Gastrocnemius medialis (tissue), 4 donors: Measurements from ENCODE around the gene MOGAT2. TPM values are rescaled to one million over a fixed set of nuclear protein-coding genes. Genes with fewer than 3 reads are reported as not detected.

ENCODE experiments used
- ATAC-seq, 2 donors: fragments of 150-250 bp; one replicate each; pipeline ENCODE4 v1.9.1; 2016
- DNase-seq, 2 donors: peaks; one replicate each; pipeline ENCODE4 v3.0.0-alpha.2; 2019
- H3K27ac ChIP-seq, 4 donors: fragments of 200-600 bp; sonication (generic); 1 replicate in 1 of 4; 2 replicates in 3 of 4; pipeline ENCODE4 v1.5.1; 2016 to 2018; ENCODE audit warnings: mild to moderate bottlenecking in 2 of 4, moderate library complexity in 1 of 4
- H3K27me3 ChIP-seq, 3 donors: fragments of 200-600 bp; sonication (generic) in 2 of 3; 1 replicate in 1 of 3; 2 replicates in 2 of 3; pipeline versions ENCODE4 v1.5.1 to v1.6.0; 2016 to 2019; ENCODE audit warnings: mild to moderate bottlenecking in 1 of 3, moderate library complexity in 1 of 3
- H3K36me3 ChIP-seq, 2 donors: fragments of 200-600 bp; sonication (generic) in 1 of 2; one replicate each; pipeline ENCODE4 v1.5.1; 2017 to 2018
- H3K4me1 ChIP-seq, 2 donors: fragments of 200-600 bp; sonication (generic) in 1 of 2; one replicate each; pipeline ENCODE4 v1.5.1; 2016 to 2017; ENCODE audit warnings: mild to moderate bottlenecking in 2 of 2
- H3K4me3 ChIP-seq, 4 donors: fragments of 200-600 bp; sonication (generic) in 3 of 4; 1 replicate in 1 of 4; 2 replicates in 3 of 4; pipeline ENCODE4 v1.5.1; 2016 to 2019; ENCODE audit warnings: mild to moderate bottlenecking in 2 of 4
- H3K9me3 ChIP-seq, 3 donors: fragments of 200-600 bp; sonication (generic) in 2 of 3; 1 replicate in 1 of 3; 2 replicates in 2 of 3; pipeline ENCODE4 v1.5.1; 2016 to 2019
- POLR2A ChIP-seq, 2 donors: fragments of 450-650 bp; IDR thresholded peaks; one replicate each; pipeline ENCODE4 v1.6.1; 2017; ENCODE audit warnings: antibody characterized with exemption in 2 of 2, mild to moderate bottlenecking in 2 of 2, moderate library complexity in 2 of 2
- in situ Hi-C, 4 donors: fragments of 200-750 bp; cut with MboI; loops; one replicate each; pipeline versions ENCODE4 v1.15.0 to v1.8.0; 2017; ENCODE audit warnings: low sequenced_read_pairs in 4 of 4
- intact Hi-C: fragments of 100-400 bp; cut with DNase I; formaldehyde crosslinking; loops from one replicate; pipeline ENCODE4 v1.15.1; 2023; ENCODE audit warnings: low total_unique reads
- total RNA-seq, 4 donors: library from RNA; depleted of rRNA; stranded (reverse); fragments of >200 nt; gene quantifications; one replicate each; pipeline versions ENCODE4 v1.1.0 to v1.2.3, GENCODE V29; 2016
- TF ChIP-seq, protein P1 (sequence below), 5 experiments: fragments of 450-650 bp in 3 of 5; fragments of 200-600 bp in 2 of 5; sonication (generic) in 2 of 5; IDR thresholded peaks in 4 of 5; conservative IDR thresholded peaks in 1 of 5; 1 replicate in 4 of 5; 2 replicates in 1 of 5; pipeline ENCODE4 v1.5.1; 2016 to 2019; ENCODE audit warnings: antibody characterized with exemption in 5 of 5, mild to moderate bottlenecking in 3 of 5, moderate library complexity in 3 of 5

The MOGAT2 gene
- total RNA-seq, 4 donors from 2014 or later, result 0.10 to 0.66 (median 0.49) TPM; not detected in 1

DNA sequence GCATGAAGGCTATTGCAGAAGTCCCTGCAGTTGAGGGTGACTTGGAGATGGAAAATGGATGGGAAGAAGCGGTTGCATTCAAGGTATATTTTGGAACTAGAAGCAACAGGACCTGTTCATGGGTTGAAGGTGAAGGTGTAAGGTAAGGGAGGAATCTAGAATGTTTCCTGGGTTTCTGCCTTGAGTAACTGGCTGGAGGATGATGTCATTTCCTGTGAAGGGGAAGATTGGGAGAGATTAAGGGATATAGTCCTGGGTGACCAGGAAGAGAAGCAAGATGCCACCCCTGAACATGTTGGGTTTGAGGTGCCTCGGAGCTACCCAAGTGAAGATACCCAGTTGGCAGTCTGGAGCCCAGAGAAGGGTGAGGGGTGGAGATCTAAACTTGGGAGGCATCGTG lies 12.1 kb upstream of the MOGAT2 start:
- intact Hi-C loops (loop anchor here (5.0 kb wide), 1 partner anchor 162 kb away; no protein-coding TSS in a partner anchor), in situ Hi-C loops (loop anchor here in 1 of 4 donors (10.0 kb wide), 1 partner anchor 161 kb away; no protein-coding TSS in a partner anchor)
- H3K27ac ChIP-seq, result no peak overlapping the region
- H3K27me3 ChIP-seq, result no peaks in the 10 kb centered on the region
- H3K36me3 ChIP-seq, result no peaks in the 10 kb centered on the region
- TF ChIP-seq POLR2A (IDR thresholded peaks at IDR 0.05), result no peak
- TF ChIP-seq, protein P1, sequence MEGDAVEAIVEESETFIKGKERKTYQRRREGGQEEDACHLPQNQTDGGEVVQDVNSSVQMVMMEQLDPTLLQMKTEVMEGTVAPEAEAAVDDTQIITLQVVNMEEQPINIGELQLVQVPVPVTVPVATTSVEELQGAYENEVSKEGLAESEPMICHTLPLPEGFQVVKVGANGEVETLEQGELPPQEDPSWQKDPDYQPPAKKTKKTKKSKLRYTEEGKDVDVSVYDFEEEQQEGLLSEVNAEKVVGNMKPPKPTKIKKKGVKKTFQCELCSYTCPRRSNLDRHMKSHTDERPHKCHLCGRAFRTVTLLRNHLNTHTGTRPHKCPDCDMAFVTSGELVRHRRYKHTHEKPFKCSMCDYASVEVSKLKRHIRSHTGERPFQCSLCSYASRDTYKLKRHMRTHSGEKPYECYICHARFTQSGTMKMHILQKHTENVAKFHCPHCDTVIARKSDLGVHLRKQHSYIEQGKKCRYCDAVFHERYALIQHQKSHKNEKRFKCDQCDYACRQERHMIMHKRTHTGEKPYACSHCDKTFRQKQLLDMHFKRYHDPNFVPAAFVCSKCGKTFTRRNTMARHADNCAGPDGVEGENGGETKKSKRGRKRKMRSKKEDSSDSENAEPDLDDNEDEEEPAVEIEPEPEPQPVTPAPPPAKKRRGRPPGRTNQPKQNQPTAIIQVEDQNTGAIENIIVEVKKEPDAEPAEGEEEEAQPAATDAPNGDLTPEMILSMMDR (IDR thresholded peaks at IDR 0.05 in 4 of 5, conservative IDR thresholded peaks at IDR 0.05 in 1 of 5), result no peak
- DNase-seq (no peak), ATAC-seq (no peak)
- H3K4me1 ChIP-seq, result no peaks in the 10 kb centered on the region
- no peak overlapping the region for H3K4me3 ChIP-seq
- no peaks in the 10 kb centered on the region for H3K9me3 ChIP-seq

DNA sequence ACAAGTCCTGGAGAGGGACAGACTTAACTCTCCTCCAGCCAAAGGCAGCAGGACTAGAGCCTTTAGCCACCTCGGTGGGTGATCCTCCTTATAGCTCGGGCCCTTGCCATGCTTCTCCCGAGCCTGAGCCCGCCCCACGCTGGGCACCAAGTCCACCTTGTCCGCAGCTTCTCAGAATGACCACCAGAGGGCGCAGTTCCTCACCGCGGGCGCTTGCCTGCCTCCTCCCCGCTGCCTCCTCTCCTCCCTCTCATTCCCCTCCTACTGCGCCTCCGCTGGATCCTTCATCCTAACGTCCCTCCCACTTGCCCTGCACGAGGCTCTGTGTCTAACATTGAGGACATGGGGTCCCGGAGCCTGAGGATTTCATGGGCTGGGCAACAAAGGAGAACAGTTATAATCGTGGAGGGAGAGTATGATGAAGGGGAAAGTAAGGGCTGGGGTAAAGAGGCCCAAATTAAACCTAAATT lies 11.3 kb upstream of the MOGAT2 start:
- TF ChIP-seq, protein P1 (IDR thresholded peaks at IDR 0.05 in 4 of 5, conservative IDR thresholded peaks at IDR 0.05 in 1 of 5), result peak; percentile 62 to 93 (median 85)
- no peak for TF ChIP-seq POLR2A (IDR thresholded peaks at IDR 0.05)
- intact Hi-C loops, result loop anchor here (1.0 to 5.0 kb wide), 2 partner anchors 62 to 161 kb away; partner anchors contain the start of gene DGAT2

DNA sequence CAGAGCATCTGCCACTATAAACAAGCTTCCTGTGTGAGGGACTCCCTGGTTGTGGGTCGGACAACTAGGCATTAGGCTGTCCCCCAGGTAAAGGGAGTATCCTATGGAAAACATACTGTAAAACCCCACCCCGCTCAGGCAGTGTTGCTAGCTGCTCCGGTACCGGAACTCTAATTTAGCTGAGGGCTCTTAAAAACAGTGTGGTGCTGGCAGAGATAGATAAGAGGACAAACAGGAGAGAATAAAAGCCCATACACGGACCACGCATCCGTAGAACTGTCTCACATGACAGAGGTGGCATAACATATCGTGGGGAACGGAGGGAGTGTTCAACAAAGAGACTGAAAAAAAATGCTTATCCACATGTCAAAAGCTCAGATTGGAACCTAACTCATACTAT lies 3.4 kb upstream of the MOGAT2 start:
- no peak for ATAC-seq
- DNase-seq, result no peak
- Histone ChIP-seq H3K36me3 (no peaks in the 10 kb centered on the region), H3K27me3 (no peaks in the 10 kb centered on the region), H3K4me3 (no peak overlapping the region), H3K9me3 (no peaks in the 10 kb centered on the region), H3K27ac (no peak overlapping the region), H3K4me1 (peaks cover 0 to 4% of the 10 kb centered on the region in 2 donors)
- in situ Hi-C loops (no loop called here), intact Hi-C loops (no loop called here)
- TF ChIP-seq, protein P1 (IDR thresholded peaks at IDR 0.05 in 4 of 5, conservative IDR thresholded peaks at IDR 0.05 in 1 of 5), result no peak
- TF ChIP-seq POLR2A (IDR thresholded peaks at IDR 0.05), result no peak

More for the DNA sequence above, 11.3 kb upstream of the MOGAT2 start:
- ATAC-seq, result peak; percentile 79 to 82
- DNase-seq, result peak; percentile 37 to 47
- Histone ChIP-seq H3K27me3 (no peaks in the 10 kb centered on the region), H3K4me1 (no peaks in the 10 kb centered on the region), H3K4me3 (no peak overlapping the region), H3K9me3 (no peaks in the 10 kb centered on the region), H3K36me3 (no peaks in the 10 kb centered on the region), H3K27ac (no peak overlapping the region)
- in situ Hi-C loops, result loop anchor here in 1 of 4 donors (10.0 kb wide), 1 partner anchor 161 kb away; no protein-coding TSS in a partner anchor

GRCh38 chr11:75715688-75716087 lies 1.9 kb upstream of the MOGAT2 start:
- H3K27me3 ChIP-seq, result no peaks in the 10 kb centered on the region
- in situ Hi-C loops (no loop called here), intact Hi-C loops (no loop called here)
- no peak overlapping the region for H3K4me3 ChIP-seq
- no peaks in the 10 kb centered on the region for H3K9me3 ChIP-seq
- no peaks in the 10 kb centered on the region for H3K36me3 ChIP-seq
- peaks cover 0 to 4% of the 10 kb centered on the region in 2 donors for H3K4me1 ChIP-seq
- H3K27ac ChIP-seq, result no peak overlapping the region
- DNase-seq (no peak), ATAC-seq (no peak)
- TF ChIP-seq, protein P1 (IDR thresholded peaks at IDR 0.05 in 4 of 5, conservative IDR thresholded peaks at IDR 0.05 in 1 of 5), result no peak

- Histone ChIP-seq H3K27me3 (no peaks in the 10 kb centered on the region), H3K27ac (no peak overlapping the region)
These were observed 979 bp upstream of the MOGAT2 start for GRCh38 chr11:75716659-75717058.

More at GRCh38 chr11:75716659-75717058, 979 bp upstream of the MOGAT2 start:
- Histone ChIP-seq H3K4me1 (peaks cover 0 to 4% of the 10 kb centered on the region in 2 donors), H3K9me3 (no peaks in the 10 kb centered on the region), H3K36me3 (no peaks in the 10 kb centered on the region), H3K4me3 (no peak overlapping the region)
- in situ Hi-C loops, result no loop called here
- TF ChIP-seq, protein P1 (IDR thresholded peaks at IDR 0.05 in 4 of 5, conservative IDR thresholded peaks at IDR 0.05 in 1 of 5), result no peak
- TF ChIP-seq POLR2A (IDR thresholded peaks at IDR 0.05), result no peak
- intact Hi-C loops, result no loop called here
- no peak for ATAC-seq
- no peak for DNase-seq
